ENCODE measurements around the gene EEIG1. TPM values are rescaled to one million over a fixed set of nuclear protein-coding genes. Genes with fewer than 3 reads are reported as not detected.

The EEIG1 gene
- total and polyA plus RNA-seq, 2 of the 4 experiments (the other 2 are of a cell fraction), result 1.1 to 23.2 TPM

DNA sequence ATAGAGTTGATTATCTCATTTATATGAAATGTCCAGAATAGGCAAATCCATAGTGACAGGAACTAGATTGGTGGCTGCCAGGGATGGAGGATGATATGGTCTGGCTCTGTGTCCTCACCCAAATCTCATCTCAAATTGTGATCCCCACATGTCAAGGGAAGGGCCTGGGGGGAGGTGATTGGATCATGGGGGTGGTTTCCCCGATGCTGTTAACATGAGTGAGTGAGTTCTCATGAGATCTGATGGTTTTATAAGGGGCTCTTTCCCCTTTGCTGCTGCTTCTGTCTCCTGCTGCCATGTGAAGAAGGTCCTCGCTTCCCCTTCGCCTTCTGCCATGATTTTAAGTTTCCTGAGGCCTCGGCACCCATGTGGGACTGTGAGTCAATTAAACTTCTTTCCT lies 21.4 kb downstream of the EEIG1 start:
- in situ Hi-C loops (cut with MboI; ENCODE audit: low sequenced_read_pairs) (loop anchor here (5.0 kb wide), 1 partner anchor 73 kb away; no protein-coding TSS in a partner anchor), dilution Hi-C loops (cut with HindIII; ENCODE audit: low sequenced_read_pairs, unreplicated experiment) (no loop called here), intact Hi-C loops (cut with micrococcal nuclease) (no loop called here)
- H3K14ac ChIP-seq (replicated peaks; ENCODE audit: low read depth, low read length), result no peak overlapping the region
- H4K5ac ChIP-seq (ENCODE audit: low read depth, low read length), result no peak overlapping the region
- no peak overlapping the region for H2BK15ac ChIP-seq (ENCODE audit: low read depth, low read length)
- DNase-seq (no peak), ATAC-seq (ENCODE audit: low read depth) (no peak)
- H3K9ac ChIP-seq (ENCODE audit: low read depth, low read length), result no peak overlapping the region
- H2AK9ac ChIP-seq (replicated peaks; ENCODE audit: low read depth, low read length, poor library complexity), result no peak overlapping the region
- no peak overlapping the region for H3K4ac ChIP-seq (ENCODE audit: low read depth, low read length)
- H3K23ac ChIP-seq (ENCODE audit: low read depth, low read length), result no peak overlapping the region
- H3K36me3 ChIP-seq (ENCODE audit: control insufficient read depth, insufficient read depth, low read length), result no peaks in the 10 kb centered on the region
- no peak overlapping the region for H2AK5ac ChIP-seq (ENCODE audit: low read depth, low read length)
- POLR2A ChIA-PET (ENCODE audit: unreplicated experiment), result no interaction called here
- no peaks in the 10 kb centered on the region; the same call in 1 of the 2 replicates for H3K9me3 ChIP-seq (ENCODE audit: control insufficient read depth, insufficient read depth, low read length)
- H2BK5ac ChIP-seq (ENCODE audit: low read depth, low read length, poor library complexity, severe bottlenecking), result no peak overlapping the region
- H3K27ac ChIP-seq (ENCODE audit: insufficient read depth, low read length), result no peak overlapping the region
- CTCF ChIA-PET, result no interaction called here
- H3K56ac ChIP-seq (ENCODE audit: extremely low read depth, insufficient read depth, low read length), result no peak overlapping the region
- H2AFZ ChIP-seq (replicated peaks; ENCODE audit: low read length, poor library complexity), result no peak overlapping the region
- TF ChIP-seq CHD1 (IDR thresholded peaks at IDR 0.05; ENCODE audit: low read depth, low read length) (no peak), CEBPB (IDR thresholded peaks at IDR 0.05; ENCODE audit: low read depth, low read length) (no peak), RCOR1 (IDR thresholded peaks at IDR 0.05; ENCODE audit: insufficient replicate concordance, low read length) (no peak), SMC3 (IDR thresholded peaks at IDR 0.05; ENCODE audit: low read depth, low read length) (no peak), MXI1 (IDR thresholded peaks at IDR 0.05; ENCODE audit: borderline replicate concordance, low read depth, low read length) (no peak), NFE2L2 (IDR thresholded peaks at IDR 0.05; ENCODE audit: low read depth, low read length) (no peak)
- H3K9me1 ChIP-seq (ENCODE audit: insufficient read depth, low read length), result peaks cover 7% of the 10 kb centered on the region
- peaks cover 26 to 78% of the 10 kb centered on the region in 2 experiments for H3K79me1 ChIP-seq (ENCODE audit: low read depth in 1 of 2, low read length in 2 of 2)
- no peak overlapping the region for H3K4me3 ChIP-seq (ENCODE audit: insufficient read depth, low read depth, low read length)
- peaks cover 20% of the 10 kb centered on the region for H3K4me1 ChIP-seq (ENCODE audit: control insufficient read depth, insufficient read depth, low read length)
- H2BK120ac ChIP-seq (ENCODE audit: low read depth, low read length), result no peak overlapping the region
- H3K18ac ChIP-seq (ENCODE audit: low read depth, low read length), result no peak overlapping the region
- WGBS, 2 experiments (ENCODE audit: extremely low coverage in 2 of 2, insufficient read length in 1 of 2), result no CpG with 5 or more reads among the region's 4 CpGs
- H3K4me2 ChIP-seq (ENCODE audit: low read depth, low read length), result no peak overlapping the region
- H2BK20ac ChIP-seq (ENCODE audit: low read depth, low read length), result no peak overlapping the region
- no peak overlapping the region for H4K91ac ChIP-seq (ENCODE audit: insufficient read depth, low read depth, low read length)
- H4K8ac ChIP-seq (ENCODE audit: low read depth in 2 of 2, low read length in 2 of 2), result no peak overlapping the region
- peaks cover 17% of the 10 kb centered on the region for H4K20me1 ChIP-seq (ENCODE audit: insufficient read depth, low read length)
- BruUV-seq (replicated peaks), result no TSS peak
- H3K27me3 ChIP-seq (ENCODE audit: control insufficient read depth, insufficient read depth, low read length), result no peaks in the 10 kb centered on the region
